Spleen (tissue), 7 donors: Measurements from ENCODE around the gene ADGRG1.

Experiments used
- CTCF ChIP-seq, 11 experiments: fragments of 200-600 bp in 7 of 11; fragments of 450-650 bp in 4 of 11; sonication (generic) in 4 of 11; IDR thresholded peaks in 8 of 11; conservative IDR thresholded peaks in 3 of 11; 1 replicate in 7 of 11; 2 replicates in 4 of 11; pipeline versions ENCODE4 v1.4.0 to v1.8.0; 2016 to 2021; ENCODE audit warnings: antibody characterized with exemption in 11 of 11, inconsistent platforms in 4 of 11, mild to moderate bottlenecking in 1 of 11
- POLR2A ChIP-seq, 3 donors: fragments of 450-650 bp; IDR thresholded peaks; one replicate each; pipeline ENCODE4 v1.5.1; 2017; ENCODE audit warnings: antibody characterized with exemption in 3 of 3, mild to moderate bottlenecking in 1 of 3
- POLR2AphosphoS5 ChIP-seq, 3 donors: sonication (generic); formaldehyde crosslinking; IDR thresholded peaks; one replicate each; pipeline ENCODE4 v1.5.1; 2017; ENCODE audit warnings: antibody characterized with exemption in 3 of 3
- donor health status: DM: no; HTN: no; CAD: no; lungs with moderate emphysema.
- donor health status: DM: no; HTN: no; CAD: no.
- donor health status: DM: no; HTN: no; CAD: no.

DNA sequence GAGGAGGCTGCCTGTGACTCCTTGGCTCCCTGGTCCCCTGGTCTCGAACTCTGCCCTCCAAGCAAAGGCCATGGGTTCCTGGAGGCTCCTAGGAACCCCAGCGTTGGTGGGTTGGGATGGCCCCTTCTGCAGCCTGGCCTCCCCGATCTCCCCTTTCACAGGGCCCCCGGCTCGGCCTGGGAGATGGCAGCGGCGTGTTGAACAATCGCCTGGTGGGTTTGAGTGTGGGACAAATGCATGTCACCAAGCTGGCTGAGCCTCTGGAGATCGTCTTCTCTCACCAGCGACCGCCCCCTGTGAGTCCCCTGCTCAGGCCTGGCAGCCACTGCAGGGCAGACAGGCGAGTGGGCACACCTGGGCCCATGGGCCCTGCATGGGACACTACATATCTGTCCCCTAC is 50.6 kb downstream of the ADGRG1 start:
- no peak for TF ChIP-seq POLR2A (IDR thresholded peaks at IDR 0.05)
- no peak for TF ChIP-seq CTCF (IDR thresholded peaks at IDR 0.05 in 8 of 11, conservative IDR thresholded peaks at IDR 0.05 in 3 of 11)
- peak in 1 of 3 donors; percentile 39 for TF ChIP-seq POLR2AphosphoS5 (IDR thresholded peaks at IDR 0.05)
